RWPE1 (cell line): ENCODE data around the gene MYL12A.

Source experiments
- CTCF ChIA-PET: fragments of 350-600 bp; sonication (Branson Sonifier 250); formaldehyde crosslinking; extraction: SDS; loops from one replicate; lab custom pipeline; 2021; lab: Yijun Ruan, JAX
- POLR2A ChIA-PET: fragments of 400-600 bp; formaldehyde crosslinking; extraction: SDS; loops from one replicate; lab custom pipeline; 2020; ENCODE audit warnings: antibody characterized with exemption; ENCODE audit not compliant: low non-redundant PET; lab: Yijun Ruan, JAX
- DNase-seq: peaks from one replicate; pipeline ENCODE4 v3.0.0; 2012; ENCODE audit warnings: low spot score
- H3K27ac ChIP-seq: fragments of 450-650 bp; 2 replicates; pipeline ENCODE4 v1.5.1; 2017
- TF ChIP-seq, protein P1 (sequence below): fragments of 450-650 bp; conservative IDR thresholded peaks from 2 replicates; pipeline ENCODE4 v1.5.1; 2017; ENCODE audit warnings: low read depth, mild to moderate bottlenecking

The MYL12A gene

DNA sequence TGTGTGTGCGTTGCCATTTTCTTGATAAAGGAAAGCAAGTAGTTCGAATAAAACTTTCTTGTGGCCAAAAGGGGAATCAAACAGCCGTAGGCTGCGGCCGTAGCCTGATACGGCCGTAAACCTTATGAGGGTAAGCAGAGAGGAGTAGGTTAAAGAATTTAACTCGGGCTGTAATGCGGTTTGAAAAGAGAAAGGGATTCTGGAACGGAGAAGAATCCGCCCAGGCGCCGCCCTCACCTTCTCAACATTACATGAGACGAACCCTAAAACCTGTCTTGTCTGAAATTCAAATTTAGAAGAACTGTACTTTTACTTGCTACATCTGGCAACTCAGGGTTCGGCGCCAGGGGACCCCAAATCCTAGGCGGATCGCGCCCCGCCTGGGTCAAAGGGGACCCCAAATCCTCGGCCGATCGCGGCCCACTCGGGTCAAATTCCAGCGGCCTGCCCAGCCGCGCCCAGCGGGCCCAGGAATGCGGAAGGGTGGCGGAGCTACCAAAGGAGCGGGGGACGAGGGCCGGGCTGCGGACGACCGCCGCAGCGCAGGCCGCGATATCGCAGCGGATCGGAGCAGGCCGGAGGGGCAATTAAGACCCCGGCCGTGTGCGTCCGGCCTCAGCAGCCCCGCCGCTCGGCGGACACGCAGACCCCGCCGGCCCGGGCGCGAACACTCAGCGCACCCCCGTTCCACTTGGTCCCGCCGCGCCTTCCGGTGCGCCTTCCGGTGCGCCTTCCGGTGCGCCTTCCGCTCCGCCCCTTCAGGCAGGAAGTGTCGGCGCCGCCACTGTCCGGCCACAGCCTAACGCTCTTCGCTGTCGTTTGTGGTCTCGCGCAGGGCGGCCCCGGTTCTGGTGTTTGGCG lies 14.0 kb downstream of the MYL12A start, which contains the start of gene MYL12B:
TSS of gene MYL12B (plus strand) at position 761 of the 861 bp plus-strand sequence. CDS start 10,766 bp downstream, outside the sequence.
- DNase-seq = peak; percentile 78
- H3K27ac ChIP-seq = peak within 1 kb of the TSS; percentile 95
- ChIA-PET POLR2A (interaction anchor here (0.6 to 1.2 kb wide), 3 partner anchors 11 to 333 kb away, joined by 3 to 4 read pairs (median 3); no protein-coding TSS in a partner anchor), CTCF (no interaction called here)
- TF ChIP-seq, protein P1, sequence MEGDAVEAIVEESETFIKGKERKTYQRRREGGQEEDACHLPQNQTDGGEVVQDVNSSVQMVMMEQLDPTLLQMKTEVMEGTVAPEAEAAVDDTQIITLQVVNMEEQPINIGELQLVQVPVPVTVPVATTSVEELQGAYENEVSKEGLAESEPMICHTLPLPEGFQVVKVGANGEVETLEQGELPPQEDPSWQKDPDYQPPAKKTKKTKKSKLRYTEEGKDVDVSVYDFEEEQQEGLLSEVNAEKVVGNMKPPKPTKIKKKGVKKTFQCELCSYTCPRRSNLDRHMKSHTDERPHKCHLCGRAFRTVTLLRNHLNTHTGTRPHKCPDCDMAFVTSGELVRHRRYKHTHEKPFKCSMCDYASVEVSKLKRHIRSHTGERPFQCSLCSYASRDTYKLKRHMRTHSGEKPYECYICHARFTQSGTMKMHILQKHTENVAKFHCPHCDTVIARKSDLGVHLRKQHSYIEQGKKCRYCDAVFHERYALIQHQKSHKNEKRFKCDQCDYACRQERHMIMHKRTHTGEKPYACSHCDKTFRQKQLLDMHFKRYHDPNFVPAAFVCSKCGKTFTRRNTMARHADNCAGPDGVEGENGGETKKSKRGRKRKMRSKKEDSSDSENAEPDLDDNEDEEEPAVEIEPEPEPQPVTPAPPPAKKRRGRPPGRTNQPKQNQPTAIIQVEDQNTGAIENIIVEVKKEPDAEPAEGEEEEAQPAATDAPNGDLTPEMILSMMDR = no peak

DNA sequence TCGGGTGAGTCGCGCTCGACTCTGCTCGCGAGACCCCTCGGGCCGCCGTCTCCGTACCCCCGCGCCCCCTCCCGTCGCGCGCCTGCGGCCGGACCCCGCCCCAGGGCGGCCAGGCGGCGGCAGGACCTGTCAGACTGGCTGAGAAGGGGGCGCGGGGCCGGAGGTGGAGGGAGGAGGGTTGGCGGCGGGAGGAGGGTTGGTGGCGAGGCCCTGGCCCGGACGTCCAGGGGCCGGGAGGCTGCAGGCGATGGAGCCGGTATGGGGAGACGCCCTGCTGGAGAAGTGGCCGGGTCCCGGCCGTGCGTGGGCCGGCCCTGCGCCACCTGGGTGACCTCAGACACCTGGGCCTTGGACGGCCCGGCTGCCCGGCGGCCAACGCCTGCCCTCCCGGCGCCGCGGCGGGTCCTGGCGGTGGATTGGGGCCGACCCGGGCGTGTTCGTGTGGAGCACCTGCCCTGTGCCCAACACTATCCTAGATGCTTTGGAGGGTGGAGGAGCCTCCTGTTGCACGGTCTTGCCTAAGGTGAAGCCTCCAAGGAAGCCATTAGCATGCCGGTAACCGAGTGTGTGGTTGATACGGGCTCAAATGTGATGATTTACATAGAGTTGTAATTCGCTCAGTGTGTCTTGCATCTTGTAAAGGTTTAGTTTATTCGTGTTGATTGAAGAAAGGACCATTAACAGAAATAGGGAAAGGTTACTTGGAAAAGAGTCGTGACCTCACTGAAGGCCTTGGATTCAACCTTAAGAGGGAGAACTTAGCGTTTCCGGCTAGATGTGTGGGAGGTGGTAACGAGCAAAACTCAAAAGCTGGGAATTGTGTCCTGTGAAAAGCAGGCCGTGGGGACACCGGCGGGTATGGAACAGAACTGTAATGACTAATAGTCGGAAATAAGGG lies 14.9 kb downstream of the MYL12A start:
- peak overlapping the region; percentile 95 for H3K27ac ChIP-seq
- TF ChIP-seq, protein P1 = no peak
- DNase-seq = no peak
- CTCF ChIA-PET = interaction anchor here (0.7 kb wide), 1 partner anchor 8 kb away, joined by 4 read pairs; no protein-coding TSS in a partner anchor
- POLR2A ChIA-PET = interaction anchor here (1.3 kb wide), 1 partner anchor 34 kb away, joined by 3 read pairs; no protein-coding TSS in a partner anchor

DNA sequence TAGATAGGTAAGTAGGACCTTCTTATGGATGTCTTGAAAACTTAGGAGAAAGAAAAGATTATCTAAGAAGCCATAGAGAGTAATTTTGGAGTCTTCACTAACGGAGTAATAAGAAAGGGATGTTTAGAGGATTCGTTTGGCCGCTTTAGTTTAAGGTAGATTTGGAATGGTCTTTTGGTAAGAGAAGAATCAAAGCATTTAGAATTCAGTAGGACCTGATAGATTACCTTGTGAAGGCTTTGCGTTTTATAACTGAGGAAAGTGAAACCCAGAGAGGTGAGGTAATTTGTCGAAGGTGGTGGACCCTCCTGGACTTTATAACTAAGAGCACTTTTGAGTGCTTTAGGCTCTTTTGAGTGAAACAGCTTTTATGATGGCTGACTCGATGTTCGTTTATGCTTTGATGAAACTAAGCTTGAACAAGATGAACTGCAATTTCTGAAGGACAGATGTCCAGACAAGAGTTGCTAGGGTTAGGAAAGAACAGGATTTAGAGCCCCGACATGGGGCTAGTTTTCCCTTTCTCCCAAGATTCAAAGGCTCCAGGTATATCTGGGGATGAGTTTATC lies 15.6 kb downstream of the MYL12A start:
- TF ChIP-seq, protein P1 = no peak
- CTCF ChIA-PET = interaction anchor here (0.7 kb wide), 1 partner anchor 9 kb away, joined by 4 read pairs; no protein-coding TSS in a partner anchor
- DNase-seq = no peak
- no peak overlapping the region for H3K27ac ChIP-seq
- POLR2A ChIA-PET = interaction anchor here (0.6 to 1.3 kb wide), 3 partner anchors 15 to 518 kb away, joined by 3 read pairs; no protein-coding TSS in a partner anchor

DNA sequence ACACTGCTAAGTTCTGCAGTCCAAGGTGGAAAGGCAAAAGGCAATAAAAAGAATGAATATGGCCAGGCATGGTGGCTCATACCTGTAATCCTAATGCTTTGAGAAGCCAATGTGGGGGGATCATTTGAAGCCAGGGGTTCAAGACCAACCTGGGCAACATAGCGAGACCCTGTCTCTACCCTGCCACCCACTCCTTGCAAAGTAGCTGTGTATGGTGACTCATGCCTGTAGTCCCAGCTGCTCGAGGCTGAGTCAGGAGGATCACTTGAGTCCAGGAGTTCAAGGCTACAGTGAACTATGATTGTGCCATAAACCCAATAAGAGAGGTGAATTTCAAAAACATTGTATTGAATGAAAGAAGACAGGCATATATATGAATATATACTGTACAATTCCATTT lies 16.8 kb downstream of the MYL12A start:
- ChIA-PET POLR2A (no interaction called here), CTCF (interaction anchor here (1.0 kb wide), 1 partner anchor 14 kb away, joined by 3 read pairs; no protein-coding TSS in a partner anchor)
- H3K27ac ChIP-seq = 0 out of 2 replicates have a peak overlapping the region, but pooled peaks have one; percentile 32
- no peak for DNase-seq
- TF ChIP-seq, protein P1 = no peak

DNA sequence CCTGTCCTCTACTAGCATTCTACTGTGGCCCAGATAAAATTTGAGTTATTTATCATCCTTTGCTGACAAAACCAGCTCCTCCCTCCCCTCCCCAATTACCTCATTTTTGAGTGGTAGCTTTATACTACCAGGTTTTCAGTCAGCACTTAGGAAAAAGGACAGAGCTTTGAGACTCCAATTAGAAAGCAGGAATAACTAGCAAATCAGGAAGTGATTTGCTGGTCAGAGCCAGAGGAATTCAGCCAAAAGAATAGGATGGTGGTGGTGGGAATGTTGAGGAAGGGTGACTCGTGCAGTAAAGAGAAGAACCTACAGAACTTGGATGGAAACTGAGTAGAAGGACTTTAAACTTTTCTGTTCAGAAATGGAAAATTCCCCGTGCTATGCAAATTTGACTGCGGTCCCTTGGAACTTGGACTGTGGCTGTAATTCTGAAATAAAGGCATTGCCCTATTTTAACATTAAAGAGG lies 18.0 kb downstream of the MYL12A start:
- ChIA-PET CTCF (interaction anchor here (0.6 kb wide), 1 partner anchor 625 kb away, joined by 3 read pairs; no protein-coding TSS in a partner anchor), POLR2A (no interaction called here)
- TF ChIP-seq, protein P1 = no peak
- peak overlapping the region; percentile 75 for H3K27ac ChIP-seq
- peak; percentile 27 for DNase-seq
